Measurements from ENCODE around the gene GUK1. TPM values are rescaled to one million over a fixed set of nuclear protein-coding genes. Genes with fewer than 3 reads are reported as not detected.

Gene GUK1
- total and polyA plus RNA-seq, 2 of the 4 experiments (the other 2 are of a cell fraction), result 465 to 548 TPM

DNA sequence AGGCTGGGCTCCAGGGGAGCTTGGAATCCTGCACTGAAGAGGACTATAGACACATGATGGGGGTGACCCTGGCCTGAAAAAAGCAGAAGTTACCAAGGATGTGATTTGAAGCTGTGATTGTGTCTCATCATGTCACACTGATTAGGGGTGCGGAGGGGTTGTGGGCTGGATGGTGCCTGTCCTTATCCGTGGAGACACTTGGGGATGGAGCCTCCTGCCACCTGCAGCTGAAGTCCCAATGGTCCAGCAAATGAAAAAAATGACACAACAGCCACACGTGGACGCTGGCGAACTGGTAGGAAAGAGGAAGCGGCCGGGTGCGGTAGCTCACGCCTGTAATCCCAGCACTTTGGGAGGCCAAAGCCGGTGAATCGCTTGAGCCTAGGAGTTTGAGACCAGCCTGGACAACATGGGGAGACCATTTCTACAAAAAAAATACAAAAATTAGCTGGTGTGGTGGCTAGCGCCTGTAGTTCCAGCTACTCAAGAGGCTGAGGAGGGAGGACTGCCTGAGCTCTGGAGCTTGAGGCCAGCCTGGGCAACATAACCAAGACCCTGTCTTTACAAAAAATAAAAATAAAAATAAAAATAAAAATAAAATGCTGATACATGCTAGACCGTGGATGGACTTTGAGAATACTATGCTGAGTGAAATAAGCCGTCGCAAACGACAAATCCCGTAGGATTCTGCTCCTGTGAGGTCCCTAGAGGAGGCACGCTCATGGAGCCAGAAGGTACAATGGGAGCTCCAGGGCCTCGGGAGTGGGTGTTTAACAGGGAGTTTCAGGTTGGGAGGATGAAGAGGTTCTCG, 24.7 kb downstream of the GUK1 start:
- in situ Hi-C loops (cut with MboI; ENCODE audit: low sequenced_read_pairs), result no loop called here
- H2BK5ac ChIP-seq (ENCODE audit: low read depth, low read length, poor library complexity, severe bottlenecking), result peak overlapping the region; percentile 57

More for the DNA sequence above, 24.7 kb downstream of the GUK1 start:
- peak overlapping the region; percentile 14; the same call in 1 of the 2 replicates for H3K23ac ChIP-seq (ENCODE audit: low read depth, low read length)
- peak overlapping the region; percentile 97 for H3K4me2 ChIP-seq (ENCODE audit: low read depth, low read length)
- WGBS, 2 experiments (ENCODE audit: extremely low coverage in 2 of 2, insufficient read length in 1 of 2), result 100% methylated on average over 1 of the region's 20 CpGs; no CpG with 5 or more reads in 1 of the 2 experiments
- H3K14ac ChIP-seq (replicated peaks; ENCODE audit: low read depth, low read length), result peak overlapping the region; percentile 78
- no peak overlapping the region for H2BK15ac ChIP-seq (ENCODE audit: low read depth, low read length)
- peak overlapping the region; percentile 92 for H4K5ac ChIP-seq (ENCODE audit: low read depth, low read length)
- ATAC-seq (ENCODE audit: low read depth) (no peak; the same call in 1 of the 2 replicates), DNase-seq (no peak)
- peak overlapping the region; percentile 67 to 98 for H4K8ac ChIP-seq (ENCODE audit: low read depth in 2 of 2, low read length in 2 of 2)
- no peaks in the 10 kb centered on the region for H3K9me3 ChIP-seq (ENCODE audit: control insufficient read depth, insufficient read depth, low read length)
- H4K20me1 ChIP-seq (ENCODE audit: insufficient read depth, low read length), result no peaks in the 10 kb centered on the region
- H3K4me3 ChIP-seq (ENCODE audit: insufficient read depth, low read depth, low read length), result peak overlapping the region; percentile 71
- ChIA-PET CTCF (interaction anchor here (0.6 to 1.0 kb wide), 3 partner anchors 13 to 167 kb away, joined by 3 to 4 read pairs (median 3); no protein-coding TSS in a partner anchor), POLR2A (ENCODE audit: unreplicated experiment) (interaction anchor here (0.5 to 1.0 kb wide), 3 partner anchors 12 to 323 kb away, joined by 3 to 22 read pairs (median 3); no protein-coding TSS in a partner anchor)
- H3K18ac ChIP-seq (ENCODE audit: low read depth, low read length), result peak overlapping the region; percentile 63
- no peaks in the 10 kb centered on the region for H3K27me3 ChIP-seq (ENCODE audit: control insufficient read depth, insufficient read depth, low read length)
- intact Hi-C loops (cut with micrococcal nuclease), result no loop called here
- H3K56ac ChIP-seq (ENCODE audit: extremely low read depth, insufficient read depth, low read length), result peak overlapping the region; percentile 60; the same call in 1 of the 2 replicates
- no peak overlapping the region for H2BK20ac ChIP-seq (ENCODE audit: low read depth, low read length)
- H2AK5ac ChIP-seq (ENCODE audit: low read depth, low read length), result peak overlapping the region; percentile 89
- 0 out of 2 replicates have a peak, but pooled peaks cover 2% of the 10 kb centered on the region for H3K36me3 ChIP-seq (ENCODE audit: control insufficient read depth, insufficient read depth, low read length)
- peak overlapping the region; percentile 79 for H3K4ac ChIP-seq (ENCODE audit: low read depth, low read length)
- dilution Hi-C loops (cut with HindIII; ENCODE audit: low sequenced_read_pairs, unreplicated experiment), result no loop called here
- peak overlapping the region; percentile 79 for H3K9ac ChIP-seq (ENCODE audit: low read depth, low read length)
- peaks cover 14% of the 10 kb centered on the region; the same call in 1 of the 2 replicates for H3K9me1 ChIP-seq (ENCODE audit: insufficient read depth, low read length)
- H2AFZ ChIP-seq (replicated peaks; ENCODE audit: low read length, poor library complexity), result peak overlapping the region; percentile 95
- no TSS peak for BruUV-seq (replicated peaks)
- H3K4me1 ChIP-seq (ENCODE audit: control insufficient read depth, insufficient read depth, low read length), result peaks cover 12% of the 10 kb centered on the region
- TF ChIP-seq, protein P1, sequence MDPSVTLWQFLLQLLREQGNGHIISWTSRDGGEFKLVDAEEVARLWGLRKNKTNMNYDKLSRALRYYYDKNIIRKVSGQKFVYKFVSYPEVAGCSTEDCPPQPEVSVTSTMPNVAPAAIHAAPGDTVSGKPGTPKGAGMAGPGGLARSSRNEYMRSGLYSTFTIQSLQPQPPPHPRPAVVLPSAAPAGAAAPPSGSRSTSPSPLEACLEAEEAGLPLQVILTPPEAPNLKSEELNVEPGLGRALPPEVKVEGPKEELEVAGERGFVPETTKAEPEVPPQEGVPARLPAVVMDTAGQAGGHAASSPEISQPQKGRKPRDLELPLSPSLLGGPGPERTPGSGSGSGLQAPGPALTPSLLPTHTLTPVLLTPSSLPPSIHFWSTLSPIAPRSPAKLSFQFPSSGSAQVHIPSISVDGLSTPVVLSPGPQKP (IDR thresholded peaks at IDR 0.05; ENCODE audit: borderline replicate concordance, low read depth, low read length), result no peak
- TF ChIP-seq, protein P2, sequence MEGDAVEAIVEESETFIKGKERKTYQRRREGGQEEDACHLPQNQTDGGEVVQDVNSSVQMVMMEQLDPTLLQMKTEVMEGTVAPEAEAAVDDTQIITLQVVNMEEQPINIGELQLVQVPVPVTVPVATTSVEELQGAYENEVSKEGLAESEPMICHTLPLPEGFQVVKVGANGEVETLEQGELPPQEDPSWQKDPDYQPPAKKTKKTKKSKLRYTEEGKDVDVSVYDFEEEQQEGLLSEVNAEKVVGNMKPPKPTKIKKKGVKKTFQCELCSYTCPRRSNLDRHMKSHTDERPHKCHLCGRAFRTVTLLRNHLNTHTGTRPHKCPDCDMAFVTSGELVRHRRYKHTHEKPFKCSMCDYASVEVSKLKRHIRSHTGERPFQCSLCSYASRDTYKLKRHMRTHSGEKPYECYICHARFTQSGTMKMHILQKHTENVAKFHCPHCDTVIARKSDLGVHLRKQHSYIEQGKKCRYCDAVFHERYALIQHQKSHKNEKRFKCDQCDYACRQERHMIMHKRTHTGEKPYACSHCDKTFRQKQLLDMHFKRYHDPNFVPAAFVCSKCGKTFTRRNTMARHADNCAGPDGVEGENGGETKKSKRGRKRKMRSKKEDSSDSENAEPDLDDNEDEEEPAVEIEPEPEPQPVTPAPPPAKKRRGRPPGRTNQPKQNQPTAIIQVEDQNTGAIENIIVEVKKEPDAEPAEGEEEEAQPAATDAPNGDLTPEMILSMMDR (conservative IDR thresholded peaks at IDR 0.05; ENCODE audit: low read depth, low read length), result no peak
- H2AK9ac ChIP-seq (replicated peaks; ENCODE audit: low read depth, low read length, poor library complexity), result peak overlapping the region; percentile 82
- peak overlapping the region; percentile 80 for H3K27ac ChIP-seq (ENCODE audit: insufficient read depth, low read length)
- H4K91ac ChIP-seq (ENCODE audit: insufficient read depth, low read depth, low read length), result peak overlapping the region; percentile 14
- peak overlapping the region; percentile 4; the same call in 1 of the 2 replicates for H2BK120ac ChIP-seq (ENCODE audit: low read depth, low read length)
- H3K79me1 ChIP-seq (ENCODE audit: low read depth in 1 of 2, low read length in 2 of 2), result peaks cover 10 to 35% of the 10 kb centered on the region in 2 experiments
